ENCODE results near the gene WDFY1.

The WDFY1 gene

DNA sequence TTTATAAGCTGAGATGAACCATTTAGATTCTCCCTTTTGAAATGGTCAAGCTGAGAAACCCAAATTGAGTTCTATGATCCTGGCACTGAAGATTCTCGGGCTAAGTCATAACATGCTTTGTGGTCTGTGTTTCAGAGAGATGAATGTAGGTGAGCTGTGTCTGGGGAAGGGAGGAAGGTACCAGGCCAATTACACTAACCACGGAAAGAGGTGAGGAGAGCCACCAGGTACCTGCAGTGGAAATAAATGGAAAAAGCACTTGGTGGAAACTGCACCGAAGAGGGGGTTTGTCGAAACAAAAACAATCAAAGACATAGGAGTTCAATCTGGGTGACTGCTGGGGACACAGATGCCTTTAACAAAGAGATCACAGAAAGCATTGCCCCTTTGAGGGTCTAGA lies 11.2 kb upstream of the WDFY1 start:
- TF ChIP-seq, protein P1, sequence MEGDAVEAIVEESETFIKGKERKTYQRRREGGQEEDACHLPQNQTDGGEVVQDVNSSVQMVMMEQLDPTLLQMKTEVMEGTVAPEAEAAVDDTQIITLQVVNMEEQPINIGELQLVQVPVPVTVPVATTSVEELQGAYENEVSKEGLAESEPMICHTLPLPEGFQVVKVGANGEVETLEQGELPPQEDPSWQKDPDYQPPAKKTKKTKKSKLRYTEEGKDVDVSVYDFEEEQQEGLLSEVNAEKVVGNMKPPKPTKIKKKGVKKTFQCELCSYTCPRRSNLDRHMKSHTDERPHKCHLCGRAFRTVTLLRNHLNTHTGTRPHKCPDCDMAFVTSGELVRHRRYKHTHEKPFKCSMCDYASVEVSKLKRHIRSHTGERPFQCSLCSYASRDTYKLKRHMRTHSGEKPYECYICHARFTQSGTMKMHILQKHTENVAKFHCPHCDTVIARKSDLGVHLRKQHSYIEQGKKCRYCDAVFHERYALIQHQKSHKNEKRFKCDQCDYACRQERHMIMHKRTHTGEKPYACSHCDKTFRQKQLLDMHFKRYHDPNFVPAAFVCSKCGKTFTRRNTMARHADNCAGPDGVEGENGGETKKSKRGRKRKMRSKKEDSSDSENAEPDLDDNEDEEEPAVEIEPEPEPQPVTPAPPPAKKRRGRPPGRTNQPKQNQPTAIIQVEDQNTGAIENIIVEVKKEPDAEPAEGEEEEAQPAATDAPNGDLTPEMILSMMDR (IDR thresholded peaks at IDR 0.05) = no peak

DNA sequence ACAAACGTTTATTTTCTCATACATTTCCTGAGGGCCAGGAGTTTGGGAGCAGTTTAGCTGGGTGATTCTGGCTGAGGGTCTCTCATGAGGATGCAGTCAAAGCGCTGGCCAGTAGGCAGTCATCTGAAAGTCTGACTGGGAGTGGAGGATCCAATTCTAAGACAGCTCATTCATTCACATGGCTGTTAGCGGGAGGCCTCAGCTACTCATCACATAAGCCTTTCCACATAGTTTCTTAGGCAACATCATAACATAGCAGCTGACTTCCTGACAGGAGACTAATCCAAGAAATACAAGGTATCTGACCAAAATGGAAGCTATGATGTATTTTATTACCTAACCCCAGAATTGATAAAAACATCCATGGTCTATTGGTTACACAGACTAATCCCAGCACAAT lies 9.3 kb upstream of the WDFY1 start:
- TF ChIP-seq, protein P1 (IDR thresholded peaks at IDR 0.05) = no peak

DNA sequence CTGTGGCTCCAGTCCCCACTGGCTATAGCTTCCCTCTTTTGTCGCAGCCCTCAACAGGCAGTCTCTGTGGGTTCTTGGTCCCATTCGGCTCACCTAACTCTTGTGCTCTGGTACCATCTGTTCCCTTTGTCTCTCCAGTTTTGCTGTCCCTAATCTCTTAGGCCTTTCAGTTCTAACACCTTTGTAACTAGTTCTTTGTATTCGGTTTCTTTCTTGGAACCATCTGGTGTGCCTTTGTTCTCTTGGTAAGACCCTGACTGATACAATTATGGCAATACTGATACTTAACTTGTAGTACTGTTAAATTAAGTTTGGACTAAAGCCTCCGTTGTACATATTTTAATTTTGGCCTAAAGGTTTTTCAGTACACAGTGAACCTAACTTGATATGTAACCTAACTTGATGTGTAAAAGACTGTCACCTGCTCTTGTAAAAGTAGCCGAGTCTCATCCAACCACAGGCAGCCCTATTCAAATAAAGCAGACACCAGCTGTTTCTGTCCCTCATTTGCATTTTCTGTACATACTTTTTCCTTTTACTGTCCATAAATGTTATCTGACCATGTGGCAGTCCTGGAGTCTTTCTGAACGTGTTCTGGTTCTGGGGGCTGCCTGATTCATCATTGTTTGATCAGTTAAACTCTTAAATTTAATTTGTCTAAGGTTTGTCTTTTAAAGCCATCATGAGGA lies 7.3 kb upstream of the WDFY1 start:
- TF ChIP-seq, protein P1 (IDR thresholded peaks at IDR 0.05) = no peak

DNA sequence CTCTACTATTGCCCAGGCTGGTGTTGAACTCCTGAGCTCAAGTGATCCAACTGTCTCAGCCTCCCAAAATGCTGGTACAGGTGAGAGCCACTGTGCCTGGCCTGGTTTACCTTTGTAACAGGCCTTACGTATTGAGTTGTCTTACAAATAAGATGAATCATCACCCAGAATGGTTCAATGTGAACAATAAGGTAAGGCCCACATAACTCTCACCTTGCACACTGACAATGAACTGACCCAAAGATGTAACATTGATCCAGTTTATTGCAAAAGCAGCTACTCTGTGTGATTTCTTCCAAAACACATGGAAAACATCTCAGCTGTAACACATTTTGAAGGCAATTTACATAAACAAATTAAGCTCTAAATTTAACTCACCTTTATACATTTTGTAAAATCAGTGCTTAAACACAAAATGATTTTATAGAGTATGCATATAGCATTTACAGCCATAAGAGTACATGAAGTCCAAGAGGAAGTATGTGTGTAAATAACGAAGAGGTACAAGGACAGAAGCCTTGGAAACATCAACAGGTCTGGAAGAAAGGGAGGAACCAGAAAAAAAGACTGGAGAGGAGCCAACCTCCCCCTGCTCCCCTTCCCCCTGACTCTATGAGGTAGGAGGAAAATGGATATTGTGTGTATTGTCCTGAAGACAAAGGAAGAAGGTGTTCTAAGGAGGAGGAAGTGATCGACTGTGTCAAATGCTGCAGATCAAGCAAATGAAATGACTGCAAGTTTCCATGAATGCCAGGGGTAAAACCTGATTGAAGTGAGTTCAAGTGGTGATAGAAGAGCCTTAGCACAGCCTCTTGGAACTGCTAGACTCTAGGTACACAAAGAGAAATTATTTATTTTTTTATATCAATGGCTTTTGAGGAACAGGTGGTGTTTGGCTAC lies 5.6 kb upstream of the WDFY1 start:
- TF ChIP-seq, protein P1 (IDR thresholded peaks at IDR 0.05) = no peak

DNA sequence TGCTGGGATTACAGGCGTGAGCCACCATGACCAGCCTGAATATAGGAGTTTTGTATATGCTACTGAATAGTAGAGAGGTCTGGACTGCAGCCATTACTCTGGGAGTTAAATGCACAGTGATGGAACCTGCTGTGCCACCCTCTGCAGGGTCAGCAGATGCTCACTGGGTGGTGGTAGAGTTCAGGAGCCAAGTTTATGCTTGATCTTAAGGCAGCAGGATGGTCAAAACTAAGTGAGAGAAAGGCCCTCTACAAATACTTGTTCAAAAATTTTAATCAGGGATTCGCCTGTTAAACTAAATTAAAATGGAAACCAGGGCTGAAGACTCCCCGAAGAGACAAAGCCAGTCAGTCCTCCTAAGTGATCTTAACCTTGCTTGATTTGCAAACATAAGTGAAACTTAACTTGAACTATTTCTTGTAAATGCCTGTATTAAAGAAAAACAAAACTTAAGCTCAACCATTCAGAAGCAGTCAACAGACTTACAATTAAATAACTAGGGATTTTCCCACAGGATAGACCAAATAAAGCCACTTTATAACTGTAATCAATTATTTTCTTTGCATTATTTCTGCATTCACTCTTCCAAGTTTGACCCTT lies 4.2 kb upstream of the WDFY1 start:
- TF ChIP-seq, protein P1 (IDR thresholded peaks at IDR 0.05) = no peak

DNA sequence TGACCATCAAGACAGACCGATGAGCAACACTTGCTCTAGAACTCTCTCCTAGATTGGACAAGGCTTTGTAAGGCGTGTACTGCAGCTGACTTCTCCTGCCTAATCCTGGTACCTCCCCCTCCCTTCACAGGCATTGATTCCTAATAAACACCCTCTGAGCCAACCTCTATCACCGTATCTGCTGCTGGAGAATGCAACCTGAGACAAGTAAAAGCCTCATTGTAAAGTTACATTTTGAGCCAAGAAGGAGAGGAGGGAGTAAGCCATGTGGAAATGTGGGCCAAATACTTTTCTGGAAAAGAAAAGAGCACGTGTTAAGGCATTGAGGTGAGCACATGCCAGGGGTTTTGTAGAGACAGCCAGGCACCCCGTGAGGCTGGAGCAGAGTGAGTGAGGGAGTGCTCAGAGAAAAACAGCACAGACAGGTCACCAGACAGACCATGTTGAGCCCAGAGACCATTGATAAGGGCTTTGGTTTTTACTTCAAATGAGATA lies 2.6 kb upstream of the WDFY1 start:
- TF ChIP-seq, protein P1 (IDR thresholded peaks at IDR 0.05) = no peak

DNA sequence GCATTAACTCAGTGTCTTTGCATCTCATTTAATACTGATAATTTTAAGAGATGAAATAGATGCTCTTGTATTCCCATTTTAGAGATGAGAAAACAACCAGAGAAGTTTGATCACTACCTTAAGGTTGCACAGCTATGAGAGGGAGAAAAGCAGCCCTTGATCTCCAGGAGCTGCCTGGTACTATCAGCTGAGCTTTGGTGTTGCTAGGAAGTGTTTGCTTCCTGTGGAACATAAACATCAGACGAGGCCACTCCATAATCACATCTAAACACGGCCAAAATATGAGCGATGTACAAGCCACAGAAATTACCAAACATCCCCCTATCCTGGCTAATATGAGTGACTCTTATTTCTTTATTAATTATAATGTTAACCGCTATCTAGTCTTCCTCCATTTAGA lies 620 bp upstream of the WDFY1 start:
- TF ChIP-seq, protein P1 (IDR thresholded peaks at IDR 0.05) = no peak

Data from LNCAP (cell line).